Fibroblast of peridontal ligament (primary cell): Measurements from ENCODE around the gene ACO2.

Experiments
- DNase-seq: peaks from one replicate; pipeline ENCODE4 v3.0.0-alpha.2; 2010; ENCODE audit errors: extremely low read depth

ACO2 gene

GRCh38 chr22:41523464-41524221 is 54.7 kb downstream of the ACO2 start:
- DNase-seq = peak; percentile 88

- peak; percentile 77 for DNase-seq
These were observed 55.3 kb downstream of the ACO2 start for GRCh38 chr22:41524251-41524661.

GRCh38 chr22:41524809-41525449 is 56.0 kb downstream of the ACO2 start:
- no peak for DNase-seq

- no peak for DNase-seq
These were observed 56.7 kb downstream of the ACO2 start for GRCh38 chr22:41525450-41526225.

- DNase-seq = no peak
These were observed 57.4 kb downstream of the ACO2 start for GRCh38 chr22:41526226-41526829.

GRCh38 chr22:41526830-41527799 is 58.2 kb downstream of the ACO2 start:
- peak; percentile 33 for DNase-seq

- no peak for DNase-seq
These were observed 59.3 kb downstream of the ACO2 start for GRCh38 chr22:41528132-41528766.

GRCh38 chr22:41528938-41529561 is 60.1 kb downstream of the ACO2 start:
- DNase-seq = no peak

- no peak for DNase-seq
These were observed 62.2 kb downstream of the ACO2 start for GRCh38 chr22:41530890-41531714.

- no peak for DNase-seq
These were observed 63.0 kb downstream of the ACO2 start for GRCh38 chr22:41531715-41532477.

GRCh38 chr22:41532908-41533825 is 64.2 kb downstream of the ACO2 start:
- DNase-seq = peak; percentile 61

- no peak for DNase-seq
These were observed 65.3 kb downstream of the ACO2 start for GRCh38 chr22:41534219-41534618.

GRCh38 chr22:41535244-41535643 is 66.3 kb downstream of the ACO2 start:
- DNase-seq = no peak

- no peak for DNase-seq
These were observed 68.3 kb downstream of the ACO2 start for GRCh38 chr22:41537203-41537602.

- no peak for DNase-seq
These were observed 69.7 kb downstream of the ACO2 start for GRCh38 chr22:41538583-41538982.

- DNase-seq = no peak
These were observed 70.5 kb downstream of the ACO2 start for GRCh38 chr22:41539146-41540005.

- DNase-seq = no peak
These were observed 71.0 kb downstream of the ACO2 start for GRCh38 chr22:41540006-41540315.
